ENCODE data around the gene CYP27B1. TPM values are rescaled to one million over a fixed set of nuclear protein-coding genes. Genes with fewer than 3 reads are reported as not detected.

Gene CYP27B1
- total and polyA plus RNA-seq, 9 of the 15 experiments (the other 6 are each of a cell fraction or from before 2014, with no cell fraction given): 0.18 to 4.2 (median 1.8) TPM

DNA sequence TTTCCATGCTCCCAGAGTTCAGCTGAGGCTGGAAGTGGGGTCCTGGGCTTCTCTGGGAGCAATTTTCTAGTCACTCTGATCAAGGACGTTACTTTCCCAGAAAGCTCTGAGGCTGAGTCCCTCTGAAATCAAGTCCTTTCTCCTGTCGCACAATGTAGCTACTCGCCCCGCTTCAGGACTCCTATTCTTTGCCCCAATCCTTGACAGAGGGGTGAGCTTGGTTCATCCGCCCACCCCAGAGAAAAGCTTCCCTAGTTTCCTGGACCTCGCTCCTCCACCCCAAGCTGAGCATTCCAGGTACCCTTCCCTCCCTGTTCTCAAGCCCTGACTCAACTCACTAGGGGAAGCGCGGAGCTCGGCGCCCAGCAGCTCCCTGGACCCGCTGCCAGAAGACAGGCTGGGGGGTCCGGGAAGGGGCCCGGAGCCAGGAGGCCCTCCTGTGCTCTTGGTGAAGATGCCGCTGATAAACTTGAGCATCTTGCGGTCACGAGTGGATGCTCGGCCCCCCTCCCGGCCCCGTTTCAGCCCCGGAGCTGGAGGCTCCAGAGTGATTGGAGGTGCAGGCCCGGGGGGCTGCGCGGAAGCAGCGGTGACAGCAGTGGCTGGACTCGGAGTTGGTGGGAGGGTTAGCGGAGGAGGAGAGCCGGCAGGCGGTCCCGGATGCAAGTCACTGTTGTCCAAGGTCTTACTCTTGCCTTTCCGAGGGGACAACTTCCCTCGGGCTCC lies 30.0 kb downstream of the CYP27B1 start (continued):
- TF ChIP-seq, protein P1, sequence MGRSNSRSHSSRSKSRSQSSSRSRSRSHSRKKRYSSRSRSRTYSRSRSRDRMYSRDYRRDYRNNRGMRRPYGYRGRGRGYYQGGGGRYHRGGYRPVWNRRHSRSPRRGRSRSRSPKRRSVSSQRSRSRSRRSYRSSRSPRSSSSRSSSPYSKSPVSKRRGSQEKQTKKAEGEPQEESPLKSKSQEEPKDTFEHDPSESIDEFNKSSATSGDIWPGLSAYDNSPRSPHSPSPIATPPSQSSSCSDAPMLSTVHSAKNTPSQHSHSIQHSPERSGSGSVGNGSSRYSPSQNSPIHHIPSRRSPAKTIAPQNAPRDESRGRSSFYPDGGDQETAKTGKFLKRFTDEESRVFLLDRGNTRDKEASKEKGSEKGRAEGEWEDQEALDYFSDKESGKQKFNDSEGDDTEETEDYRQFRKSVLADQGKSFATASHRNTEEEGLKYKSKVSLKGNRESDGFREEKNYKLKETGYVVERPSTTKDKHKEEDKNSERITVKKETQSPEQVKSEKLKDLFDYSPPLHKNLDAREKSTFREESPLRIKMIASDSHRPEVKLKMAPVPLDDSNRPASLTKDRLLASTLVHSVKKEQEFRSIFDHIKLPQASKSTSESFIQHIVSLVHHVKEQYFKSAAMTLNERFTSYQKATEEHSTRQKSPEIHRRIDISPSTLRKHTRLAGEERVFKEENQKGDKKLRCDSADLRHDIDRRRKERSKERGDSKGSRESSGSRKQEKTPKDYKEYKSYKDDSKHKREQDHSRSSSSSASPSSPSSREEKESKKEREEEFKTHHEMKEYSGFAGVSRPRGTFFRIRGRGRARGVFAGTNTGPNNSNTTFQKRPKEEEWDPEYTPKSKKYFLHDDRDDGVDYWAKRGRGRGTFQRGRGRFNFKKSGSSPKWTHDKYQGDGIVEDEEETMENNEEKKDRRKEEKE (IDR thresholded peaks at IDR 0.05; ENCODE audit: borderline replicate concordance in 1 of 2, control insufficient read depth in 1 of 2, low read depth in 2 of 2, low read length in 1 of 2): no peak
- 0 out of 2 replicates have a peak, but pooled peaks have one; percentile 34 for TF ChIP-seq CBX1 (IDR thresholded peaks at IDR 0.05; ENCODE audit: low read depth)

- Histone ChIP-seq H3K36me3 (ENCODE audit: control insufficient read depth, insufficient read depth, low read length) (no peaks in the 10 kb centered on the region), H3K9ac (ENCODE audit: insufficient read depth in 1 of 2, low read depth in 2 of 2, low read length in 2 of 2) (peak overlapping the region; percentile 51 to 87), H3K27me3 (ENCODE audit: control insufficient read depth in 2 of 2, insufficient read depth in 2 of 2, low read length in 2 of 2) (peaks cover 20 to 59% of the 10 kb centered on the region in 2 experiments), H3K9me1 (ENCODE audit: control insufficient read depth, insufficient read depth, low read length) (peaks cover 4% of the 10 kb centered on the region), H3K4me2 (ENCODE audit: insufficient read depth, low read length) (peak overlapping the region; percentile 81), H4K20me1 (replicated peaks; ENCODE audit: control insufficient read depth, insufficient read depth, low read length) (no peaks in the 10 kb centered on the region), H3K4me1 (replicated peaks in 1 of 2; ENCODE audit: control insufficient read depth in 2 of 2, insufficient read depth in 2 of 2, low read length in 2 of 2) (peaks cover 9 to 31% of the 10 kb centered on the region in 2 experiments; a peak in 4 of 5 replicates), H3K4me3 (peak overlapping the region; percentile 38), H3K27ac (ENCODE audit: extremely low read depth, low read depth, low read length) (peak overlapping the region; percentile 11; the same call in 2 of the 3 replicates), H2AFZ (ENCODE audit: low read depth, low read length) (peak overlapping the region; percentile 94), H3K9me3 (replicated peaks; ENCODE audit: control insufficient read depth, insufficient read depth, low read depth, low read length) (no peaks in the 10 kb centered on the region), H3K79me2 (ENCODE audit: control insufficient read depth, insufficient read depth, low read length) (no peaks in the 10 kb centered on the region)
- BruUV-seq (replicated peaks): no TSS peak
- WGBS (ENCODE audit: insufficient coverage, low coverage, missing lambda C conversion rate): under 1% methylated on average over 44 of the region's 49 CpGs
- in situ Hi-C loops (cut with MboI) (no loop called here), intact Hi-C loops (cut with micrococcal nuclease) (loop anchor here (1.0 to 5.0 kb wide), 4 partner anchors 103 to 273 kb away; partner anchors contain the start of genes B4GALNT1, DDIT3 and MBD6)
- ATAC-seq (peak; percentile 93), FAIRE-seq (peak; percentile 85), DNase-seq (ENCODE audit: extremely low read depth in 1 of 4, low spot score in 3 of 4) (peak; percentile 77 to 85 (median 82))
- ChIA-PET CTCF (ENCODE audit: low intra/inter-chr PET ratio) (interaction anchor here (0.6 to 2.3 kb wide), 2 partner anchors 103 to 153 kb away, joined by 3 to 17 read pairs; partner anchors contain the start of gene B4GALNT1), POLR2A (interaction anchor here (0.5 to 3.5 kb wide), 10 partner anchors 9 to 239 kb away, joined by 3 to 15 read pairs (median 3); partner anchors contain the start of genes CDK4, DDIT3, PIP4K2C and TSPAN31)
- TF ChIP-seq CEBPG (CRISPR knock-in tag; IDR thresholded peaks at IDR 0.05): no peak
- no peak for TF ChIP-seq CEBPG (tag; conservative IDR thresholded peaks at IDR 0.05 in 1 of 2, IDR thresholded peaks at IDR 0.05 in 1 of 2)
- no peak for TF ChIP-seq ELF2 (CRISPR knock-in tag; IDR thresholded peaks at IDR 0.05)
- no peak for TF ChIP-seq NR2C2 (CRISPR knock-in tag; IDR thresholded peaks at IDR 0.05)
- TF ChIP-seq NR2C2 (tag; IDR thresholded peaks at IDR 0.05): no peak
- no peak for TF ChIP-seq ZKSCAN3 (CRISPR knock-in tag; IDR thresholded peaks at IDR 0.05)
- no peak for TF ChIP-seq HNRNPUL1 (IDR thresholded peaks at IDR 0.05; ENCODE audit: low read length)
- no peak for TF ChIP-seq NFE2 (IDR thresholded peaks at IDR 0.05; ENCODE audit: low read depth)
- no peak for TF ChIP-seq MAFF (IDR thresholded peaks at IDR 0.05; ENCODE audit: low read length)
- no peak for TF ChIP-seq NCOA6 (IDR thresholded peaks at IDR 0.05)
- TF ChIP-seq ZNF511 (CRISPR knock-in tag; IDR thresholded peaks at IDR 0.05): peak; percentile 46; the same call in 1 of the 2 replicates
- TF ChIP-seq, protein P2, sequence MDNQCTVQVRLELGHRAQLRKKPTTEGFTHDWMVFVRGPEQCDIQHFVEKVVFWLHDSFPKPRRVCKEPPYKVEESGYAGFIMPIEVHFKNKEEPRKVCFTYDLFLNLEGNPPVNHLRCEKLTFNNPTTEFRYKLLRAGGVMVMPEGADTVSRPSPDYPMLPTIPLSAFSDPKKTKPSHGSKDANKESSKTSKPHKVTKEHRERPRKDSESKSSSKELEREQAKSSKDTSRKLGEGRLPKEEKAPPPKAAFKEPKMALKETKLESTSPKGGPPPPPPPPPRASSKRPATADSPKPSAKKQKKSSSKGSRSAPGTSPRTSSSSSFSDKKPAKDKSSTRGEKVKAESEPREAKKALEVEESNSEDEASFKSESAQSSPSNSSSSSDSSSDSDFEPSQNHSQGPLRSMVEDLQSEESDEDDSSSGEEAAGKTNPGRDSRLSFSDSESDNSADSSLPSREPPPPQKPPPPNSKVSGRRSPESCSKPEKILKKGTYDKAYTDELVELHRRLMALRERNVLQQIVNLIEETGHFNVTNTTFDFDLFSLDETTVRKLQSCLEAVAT (IDR thresholded peaks at IDR 0.05): no peak
These were observed 30.7 kb downstream of the CYP27B1 start for GRCh38 chr12:57735952-57736740.
